Islet precursor cell (in vitro differentiated cells): ENCODE data around the gene DACT2.

ENCODE experiments used
- DNase-seq: peaks from one replicate; pipeline ENCODE4 v3.0.0-alpha.2; 2018

Gene DACT2

DNA sequence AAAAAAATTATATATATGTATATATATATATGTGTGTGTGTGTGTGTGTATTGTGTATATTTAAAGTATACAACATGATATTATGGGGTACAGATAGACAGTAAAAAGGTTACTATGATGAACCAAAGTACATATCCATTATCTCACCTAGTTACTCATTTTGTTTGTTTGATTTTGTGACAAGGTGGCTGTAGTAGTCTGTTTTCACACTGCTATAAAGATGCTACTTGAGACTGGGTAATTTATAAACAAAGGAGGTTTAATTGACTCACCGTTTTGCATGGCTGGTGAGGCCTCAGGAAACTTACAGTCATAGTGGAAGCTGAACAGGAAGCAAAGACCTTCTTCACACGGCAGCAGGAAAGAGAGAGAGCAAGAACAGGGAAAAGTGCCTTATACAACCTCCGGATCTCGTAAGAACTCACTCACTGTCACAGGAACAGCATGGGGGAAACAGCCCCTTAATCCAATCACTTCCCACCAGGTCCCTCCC, 30.2 kb upstream of the DACT2 start:
- DNase-seq: no peak

DNA sequence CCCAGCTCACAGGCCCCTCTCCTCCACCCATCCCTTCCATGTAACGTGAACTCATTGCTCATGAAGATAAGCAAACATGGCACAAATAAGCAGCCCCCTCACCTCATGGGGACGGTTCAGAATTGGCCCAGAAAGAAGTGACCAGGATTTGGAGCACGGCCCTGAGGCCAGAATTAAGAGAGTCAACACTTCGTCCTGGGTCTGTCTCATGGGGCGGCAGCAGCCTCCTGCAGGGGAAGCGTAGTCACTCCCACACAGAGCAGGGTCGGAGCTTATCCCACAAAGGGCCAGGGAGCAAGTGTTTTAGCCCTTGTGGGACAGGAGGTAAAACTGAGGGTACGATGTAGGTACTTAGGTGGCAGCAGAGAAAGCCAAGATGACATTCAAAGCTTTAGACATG, 28.6 kb upstream of the DACT2 start:
- DNase-seq: no peak

DNA sequence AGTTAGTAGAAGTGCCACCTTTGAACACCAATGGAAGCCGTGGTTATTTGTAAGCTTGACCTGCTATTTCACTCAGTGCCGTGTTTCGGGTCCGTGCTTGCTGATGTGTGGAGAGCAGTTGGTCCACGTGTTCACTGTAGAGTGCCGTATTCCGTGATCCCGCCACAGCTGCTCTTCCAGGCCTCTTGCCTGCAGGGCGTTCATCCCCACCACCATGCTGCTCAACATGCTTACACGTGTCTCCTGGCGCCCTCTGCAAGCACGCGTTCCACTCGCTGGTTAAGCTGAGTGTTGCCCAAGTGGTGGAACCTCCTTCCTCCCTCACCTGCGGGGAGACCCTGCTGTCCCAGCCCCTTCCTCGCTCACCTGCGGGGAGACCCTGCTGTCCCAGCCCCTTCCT, 28.0 kb upstream of the DACT2 start:
- DNase-seq: no peak

DNA sequence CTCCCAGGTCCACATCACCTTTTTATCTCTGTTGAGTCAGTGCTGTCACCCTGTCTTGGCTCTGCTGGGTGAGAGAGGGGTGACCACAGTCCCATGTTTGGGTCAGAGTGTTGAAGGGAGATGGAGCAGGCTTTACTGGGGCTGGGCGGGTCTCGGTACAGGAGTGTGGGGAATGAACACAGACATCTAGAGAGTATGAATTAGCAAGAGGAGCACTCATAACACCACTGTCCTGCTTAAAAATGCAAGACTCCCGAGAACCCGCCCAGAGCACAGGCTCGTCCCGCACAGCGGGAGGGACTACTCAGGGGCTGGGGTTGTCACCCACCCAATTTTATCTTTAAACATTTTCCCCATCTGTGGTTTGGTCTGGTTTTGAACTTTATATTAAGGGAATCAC, 27.5 kb upstream of the DACT2 start:
- no peak for DNase-seq

DNA sequence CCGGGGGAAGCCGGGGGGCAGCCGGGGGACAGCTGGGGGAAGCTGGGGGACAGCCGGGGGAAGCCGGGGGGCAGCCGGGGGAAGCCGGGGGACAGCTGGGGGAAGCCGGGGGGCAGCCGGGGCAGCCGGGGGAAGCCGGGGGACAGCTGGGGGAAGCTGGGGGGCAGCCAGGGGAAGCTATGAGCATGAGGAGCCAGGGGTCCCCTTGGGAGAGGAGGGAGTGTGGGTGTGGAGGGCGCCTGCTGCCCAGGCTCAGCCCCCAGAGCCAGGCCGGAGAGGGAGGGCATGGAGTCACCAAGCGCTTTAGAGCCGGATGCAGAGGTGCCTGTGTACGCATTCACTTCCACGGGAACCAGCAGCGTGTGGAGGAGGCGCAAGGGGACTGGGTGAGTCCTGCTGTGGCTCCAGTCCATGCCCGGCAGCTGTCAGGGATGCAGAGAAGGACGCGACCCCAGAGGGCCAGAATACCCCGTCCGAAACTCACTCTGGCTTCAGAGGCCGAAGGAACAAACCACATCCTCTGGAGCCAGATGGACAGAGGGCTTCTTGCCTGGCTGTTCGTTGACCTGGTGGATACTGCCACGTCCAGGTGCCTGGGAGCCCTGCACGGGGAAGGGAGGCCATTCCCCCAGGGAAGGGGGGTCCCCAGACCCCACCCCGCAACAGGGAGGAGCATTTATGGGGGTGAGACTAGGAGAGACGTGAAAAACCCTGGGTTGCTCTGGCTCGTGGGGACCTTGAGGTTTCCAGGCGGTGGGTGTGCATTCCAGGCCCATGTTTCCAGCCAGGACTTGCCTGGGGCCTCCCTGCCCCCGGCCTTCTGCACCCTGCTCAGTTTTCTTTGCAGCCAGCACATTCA, 26.5 kb upstream of the DACT2 start:
- no peak for DNase-seq

DNA sequence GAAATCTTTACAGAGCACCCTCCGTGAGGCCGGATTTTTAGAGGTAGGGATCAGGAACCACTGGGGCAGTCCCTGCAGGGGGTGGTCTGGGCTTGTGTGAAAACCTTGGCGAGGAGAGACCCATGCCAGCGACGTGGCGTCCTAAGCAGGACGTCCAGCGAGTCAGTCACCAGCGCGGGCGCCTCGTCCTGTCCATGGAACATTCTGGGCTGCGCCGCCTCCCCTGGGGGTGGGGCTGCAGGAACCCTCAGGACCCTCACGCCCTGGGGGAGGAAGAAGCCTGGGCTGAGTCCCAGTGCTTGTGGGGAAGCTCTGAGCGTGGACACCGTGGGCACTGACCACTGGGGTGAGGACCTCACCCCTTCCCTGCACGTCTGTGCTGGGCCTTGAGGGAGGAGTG, 25.7 kb upstream of the DACT2 start:
- DNase-seq: no peak

DNA sequence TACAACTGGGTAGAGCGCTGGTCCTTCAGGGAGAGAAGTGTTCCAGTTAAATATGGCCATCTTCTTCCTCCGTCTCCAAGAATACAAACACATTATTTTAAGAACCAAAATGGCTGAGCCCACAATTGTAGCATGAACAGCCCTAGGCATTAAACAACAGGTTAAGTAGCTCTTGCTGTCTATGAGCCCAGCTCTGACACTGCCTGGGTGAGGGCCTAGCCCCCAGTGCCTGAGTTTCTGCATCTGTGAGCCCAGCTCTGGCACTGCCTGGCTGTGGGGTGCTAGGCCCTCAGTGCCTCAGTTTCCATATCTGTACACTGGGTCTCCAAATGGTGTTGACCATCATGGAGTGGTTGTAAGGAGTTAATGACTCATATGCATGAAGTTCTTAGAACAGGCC, 24.8 kb upstream of the DACT2 start:
- no peak for DNase-seq

DNA sequence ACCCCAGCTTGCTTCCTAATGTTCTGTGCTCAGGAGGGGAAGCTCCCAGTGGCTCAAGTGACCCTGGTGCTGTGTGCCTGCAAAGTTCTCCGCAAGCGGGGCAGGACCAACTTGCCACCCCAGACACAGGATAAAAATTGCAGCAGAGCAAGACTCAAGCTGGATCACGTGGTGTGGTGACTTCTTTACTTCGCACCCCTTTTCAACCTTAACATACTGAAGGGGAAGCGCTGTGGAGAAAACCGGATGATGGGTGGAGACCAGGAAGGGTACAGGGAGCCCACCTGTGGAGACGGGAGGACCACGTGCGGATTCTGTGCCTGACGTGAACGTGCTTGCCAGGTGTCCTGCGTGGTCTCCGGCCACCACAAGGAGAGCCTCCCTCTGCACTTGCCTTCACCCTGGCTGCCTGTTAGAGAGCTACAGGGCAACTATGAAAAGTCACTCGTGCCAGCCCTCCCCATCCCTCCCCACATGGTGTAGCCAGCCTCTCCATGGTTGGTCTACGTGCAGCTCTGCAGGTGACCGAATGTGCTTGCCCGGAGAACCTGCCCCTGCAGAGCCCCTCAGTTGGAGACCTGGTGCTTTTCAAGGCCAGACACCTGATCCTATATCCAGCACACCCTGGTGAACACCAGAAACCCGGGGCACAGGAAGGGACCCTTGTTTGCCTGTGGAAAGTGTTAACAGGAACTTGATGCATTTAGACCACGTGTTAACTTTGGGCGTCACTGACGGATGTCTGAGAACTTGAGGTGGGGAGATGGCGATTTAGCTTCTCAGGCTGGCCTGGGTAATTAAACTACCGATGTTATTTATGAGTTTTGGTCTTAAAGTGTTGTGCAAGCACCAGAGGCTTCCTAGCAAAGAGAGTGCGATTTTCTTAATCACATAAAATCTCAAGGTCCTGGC, 23.9 kb upstream of the DACT2 start:
- DNase-seq: no peak

DNA sequence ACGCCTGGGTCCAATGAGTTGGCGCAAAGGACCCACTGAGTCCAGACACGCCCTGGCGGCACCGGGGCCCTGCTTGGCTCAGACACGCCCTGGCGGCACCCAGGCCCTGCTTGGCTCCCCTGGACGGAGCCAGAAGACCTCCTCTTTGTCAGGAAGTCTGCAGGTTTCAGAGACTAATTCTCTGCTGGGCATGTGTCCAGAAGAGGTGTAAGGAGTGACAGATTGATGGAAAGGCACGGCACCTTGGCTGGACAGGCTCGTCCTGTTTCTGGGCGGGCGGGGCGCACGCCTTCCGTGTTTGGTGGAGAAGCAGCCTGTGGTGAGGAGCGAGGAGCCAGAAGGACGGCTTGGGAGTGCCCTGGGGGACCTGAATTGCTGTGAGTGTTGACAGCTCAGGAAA, 23.1 kb upstream of the DACT2 start:
- DNase-seq: no peak

DNA sequence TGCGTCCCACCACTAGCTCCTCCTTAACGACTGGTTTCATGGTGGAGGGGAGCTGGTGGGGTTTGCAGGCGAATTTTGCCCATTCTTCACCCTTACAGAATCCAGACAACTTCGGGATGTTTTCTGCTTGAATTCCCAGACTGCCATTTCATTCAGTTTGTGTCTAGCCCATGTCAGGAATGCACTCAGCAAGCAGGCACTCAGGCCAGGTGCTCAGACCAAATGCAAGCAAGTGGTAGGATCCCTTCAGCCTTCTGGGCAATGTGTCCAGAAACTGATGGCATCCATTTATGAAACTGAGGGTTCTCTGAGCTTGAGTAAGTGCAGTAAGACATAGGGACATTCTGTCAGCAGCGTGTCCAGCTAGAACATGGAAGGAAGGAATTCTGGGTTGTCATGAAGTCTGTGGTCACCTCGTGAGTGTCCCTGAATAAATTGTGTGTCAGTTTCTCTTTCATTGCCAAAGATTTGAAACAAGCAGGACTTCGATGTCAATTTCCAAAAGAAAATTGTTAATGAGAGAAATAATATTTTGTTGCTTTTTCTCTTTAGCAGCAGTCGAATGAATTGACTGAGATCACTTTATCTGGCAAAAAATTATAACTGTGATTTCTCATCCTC, 21.8 kb upstream of the DACT2 start:
- no peak for DNase-seq

DNA sequence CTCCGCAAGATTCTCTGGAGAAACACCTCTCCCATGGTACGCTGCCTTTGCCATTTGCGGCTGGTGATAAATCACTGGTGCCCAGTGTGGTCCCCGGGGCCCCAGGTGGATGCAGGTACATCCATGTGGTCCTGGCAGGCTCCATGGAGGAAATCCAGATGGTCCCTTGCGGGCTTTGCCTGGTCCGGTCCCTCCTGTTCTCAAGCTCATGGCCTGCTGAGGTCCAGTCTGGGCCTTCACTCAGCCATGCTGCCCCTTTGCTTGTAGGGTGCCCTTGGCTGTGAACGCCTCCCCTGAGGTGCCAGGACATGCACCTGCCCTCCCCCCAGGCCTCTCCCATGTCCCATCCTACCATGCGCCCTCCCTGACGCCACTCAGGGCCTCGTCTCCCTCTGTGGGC, 21.2 kb upstream of the DACT2 start:
- DNase-seq: no peak

DNA sequence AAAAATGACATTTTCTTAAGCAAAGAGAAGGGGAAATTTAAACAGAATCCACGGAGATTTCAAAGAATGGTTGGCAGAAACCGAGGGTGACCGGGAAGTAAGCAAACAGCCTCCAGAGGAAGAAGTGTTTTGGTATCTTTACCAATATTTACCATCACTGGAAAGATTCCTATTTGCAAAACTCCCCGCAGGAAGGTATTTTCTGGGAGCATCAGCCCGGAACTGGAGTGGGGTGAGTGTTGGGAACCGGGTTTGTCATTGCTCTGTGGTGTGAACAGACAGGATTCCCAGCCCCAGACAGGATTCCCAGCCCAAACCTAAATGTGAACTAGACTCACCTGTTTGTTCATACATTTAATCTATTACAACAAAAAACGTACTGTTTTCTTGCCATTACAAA, 19.2 kb upstream of the DACT2 start:
- no peak for DNase-seq

DNA sequence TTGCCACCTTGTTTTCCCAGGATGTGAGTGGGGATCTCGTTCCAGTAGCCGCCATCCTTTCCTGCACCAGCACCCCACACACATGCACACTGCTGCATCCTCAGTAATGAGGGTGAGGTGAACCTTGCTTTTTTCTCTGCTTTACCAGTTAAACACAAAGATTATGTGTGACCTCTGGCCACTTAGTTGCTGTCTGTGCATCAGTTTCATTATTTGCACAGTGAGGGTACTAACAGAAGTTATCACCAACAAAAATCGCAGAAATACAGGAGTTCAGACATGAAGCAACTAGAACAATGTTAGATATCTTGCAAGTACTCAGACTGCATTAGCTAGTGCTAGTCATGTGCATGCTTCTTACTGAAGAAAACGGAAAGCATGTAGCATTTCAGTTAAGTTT, 17.4 kb upstream of the DACT2 start:
- no peak for DNase-seq

DNA sequence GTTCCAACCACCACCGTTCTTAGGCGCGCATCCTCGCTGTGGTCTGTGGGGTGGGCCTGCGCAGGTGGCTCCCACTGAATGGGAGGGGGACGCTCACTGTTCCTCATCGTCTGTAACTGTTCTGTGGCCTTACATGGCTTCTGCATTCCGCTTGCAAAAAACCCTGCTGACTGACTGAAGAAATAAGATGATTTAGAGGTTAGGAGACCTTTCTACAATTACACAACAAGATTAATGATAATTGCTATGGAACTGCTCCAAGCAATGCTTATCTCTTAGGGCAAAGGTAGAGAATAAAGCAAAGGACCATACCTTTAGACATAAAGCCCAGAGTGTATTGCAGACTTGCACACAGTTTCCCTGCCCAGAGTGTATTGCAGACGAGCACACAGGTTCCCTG, 14.4 kb upstream of the DACT2 start:
- DNase-seq: no peak

DNA sequence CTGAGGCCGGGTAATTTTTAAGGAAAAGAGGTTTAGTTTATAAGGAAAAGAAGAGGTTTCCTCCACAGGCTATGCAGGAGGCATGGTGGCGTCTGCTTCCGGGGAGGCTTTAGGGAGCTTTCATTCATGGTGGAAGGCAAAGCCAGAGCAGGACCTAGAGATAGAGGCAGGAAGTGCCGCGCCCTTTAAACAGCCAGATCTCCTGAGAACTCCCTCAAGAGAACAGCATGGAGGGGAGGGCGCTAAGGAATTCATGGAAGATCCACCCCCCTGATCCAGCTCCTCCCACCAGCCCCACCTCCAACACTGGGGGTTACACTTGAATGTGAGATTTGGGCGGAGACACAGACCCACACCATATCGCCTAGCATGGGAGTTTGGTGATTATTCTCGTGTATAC, 13.9 kb upstream of the DACT2 start:
- no peak for DNase-seq

DNA sequence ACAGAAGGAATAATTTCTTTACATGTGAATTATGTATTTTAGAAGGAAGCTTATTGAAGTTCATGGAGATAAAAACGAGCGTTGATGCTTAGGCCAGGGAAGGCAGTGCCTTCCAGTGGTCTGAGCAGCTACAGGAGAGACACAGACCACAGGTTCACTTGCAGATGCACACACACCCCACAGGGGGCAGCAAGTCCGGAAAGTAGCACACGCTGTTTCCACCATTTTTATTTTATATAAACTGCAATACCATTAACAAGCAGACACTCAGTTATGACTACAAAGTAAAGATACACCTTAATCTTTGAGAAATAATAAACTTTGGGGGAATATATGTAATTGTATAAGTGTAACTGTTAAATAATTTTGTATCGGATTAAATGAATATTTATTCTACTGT, 13.5 kb upstream of the DACT2 start:
- DNase-seq: no peak

DNA sequence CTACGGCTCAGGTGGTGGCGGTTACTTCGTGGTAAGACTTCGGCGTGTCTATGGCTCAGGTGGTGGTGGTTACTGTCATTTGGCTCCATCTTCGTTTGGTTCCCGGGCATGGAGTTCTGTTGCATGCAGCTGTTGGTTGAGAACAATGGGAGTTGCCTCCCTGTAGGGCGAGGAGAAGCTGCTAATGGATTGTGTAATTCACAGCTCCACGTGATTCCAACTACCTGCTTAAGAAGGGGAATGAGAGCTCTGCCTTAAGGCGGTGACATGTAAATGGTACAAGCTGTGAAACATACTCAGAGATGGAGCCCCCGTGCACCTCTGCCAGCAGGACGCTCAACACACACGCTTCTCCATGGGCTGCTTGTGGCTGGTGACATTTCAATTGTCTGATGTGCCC, 12.4 kb upstream of the DACT2 start:
- no peak for DNase-seq

DNA sequence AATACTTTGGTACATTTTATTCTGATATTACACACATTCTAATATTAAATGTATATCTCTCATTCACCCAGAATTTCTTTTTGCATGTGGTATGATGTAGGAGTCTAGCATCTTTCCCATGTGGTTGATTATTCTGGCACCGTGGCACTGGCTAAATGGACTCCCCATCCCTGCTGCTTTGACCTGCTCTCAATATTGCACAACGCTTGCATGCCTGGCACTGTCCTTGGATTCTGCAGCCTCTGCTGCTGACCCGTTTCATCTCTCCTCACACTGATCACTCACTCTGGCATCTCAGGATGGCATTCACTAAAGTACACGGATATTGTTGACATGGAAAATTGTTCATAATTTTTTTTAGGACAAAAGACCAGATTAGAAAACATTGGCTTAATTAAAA, 11.5 kb upstream of the DACT2 start:
- DNase-seq: no peak

DNA sequence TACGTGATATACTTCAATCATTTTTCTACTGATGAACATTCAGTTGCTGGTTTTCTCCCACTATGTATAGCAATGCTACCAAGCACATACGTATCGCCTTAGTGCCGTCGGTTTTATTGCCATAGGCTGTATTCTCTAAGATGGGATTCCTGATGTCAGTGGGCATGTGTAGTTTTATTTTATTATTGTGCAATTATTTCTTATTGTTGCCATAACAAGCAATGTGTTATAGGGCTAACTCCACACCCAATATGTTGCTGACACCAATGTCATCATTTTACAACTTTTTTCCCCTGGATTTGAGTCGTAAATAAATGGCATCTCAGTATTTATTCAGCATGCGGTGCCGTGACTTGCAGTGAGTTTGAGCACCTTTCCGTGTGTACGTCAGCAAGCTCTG, 10.8 kb upstream of the DACT2 start:
- DNase-seq: no peak

DNA sequence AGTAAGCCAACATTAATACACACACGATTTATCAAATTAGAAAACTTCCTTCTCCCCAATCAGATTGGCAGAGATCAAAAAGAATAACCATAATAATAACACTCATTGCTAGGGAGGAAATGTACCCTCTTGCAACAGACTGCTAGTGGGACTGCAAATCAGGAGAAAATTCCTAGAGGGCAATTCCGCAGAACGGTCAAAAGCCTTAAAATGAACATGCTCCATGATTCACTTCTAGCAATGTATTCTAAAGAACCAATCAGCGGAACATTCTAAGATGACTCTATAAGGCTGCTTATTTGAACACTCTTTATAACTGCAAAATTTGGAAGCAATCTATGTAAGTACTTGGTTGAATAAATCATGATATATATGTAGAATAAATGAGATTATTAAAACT, 8.5 kb upstream of the DACT2 start:
- DNase-seq: no peak

DNA sequence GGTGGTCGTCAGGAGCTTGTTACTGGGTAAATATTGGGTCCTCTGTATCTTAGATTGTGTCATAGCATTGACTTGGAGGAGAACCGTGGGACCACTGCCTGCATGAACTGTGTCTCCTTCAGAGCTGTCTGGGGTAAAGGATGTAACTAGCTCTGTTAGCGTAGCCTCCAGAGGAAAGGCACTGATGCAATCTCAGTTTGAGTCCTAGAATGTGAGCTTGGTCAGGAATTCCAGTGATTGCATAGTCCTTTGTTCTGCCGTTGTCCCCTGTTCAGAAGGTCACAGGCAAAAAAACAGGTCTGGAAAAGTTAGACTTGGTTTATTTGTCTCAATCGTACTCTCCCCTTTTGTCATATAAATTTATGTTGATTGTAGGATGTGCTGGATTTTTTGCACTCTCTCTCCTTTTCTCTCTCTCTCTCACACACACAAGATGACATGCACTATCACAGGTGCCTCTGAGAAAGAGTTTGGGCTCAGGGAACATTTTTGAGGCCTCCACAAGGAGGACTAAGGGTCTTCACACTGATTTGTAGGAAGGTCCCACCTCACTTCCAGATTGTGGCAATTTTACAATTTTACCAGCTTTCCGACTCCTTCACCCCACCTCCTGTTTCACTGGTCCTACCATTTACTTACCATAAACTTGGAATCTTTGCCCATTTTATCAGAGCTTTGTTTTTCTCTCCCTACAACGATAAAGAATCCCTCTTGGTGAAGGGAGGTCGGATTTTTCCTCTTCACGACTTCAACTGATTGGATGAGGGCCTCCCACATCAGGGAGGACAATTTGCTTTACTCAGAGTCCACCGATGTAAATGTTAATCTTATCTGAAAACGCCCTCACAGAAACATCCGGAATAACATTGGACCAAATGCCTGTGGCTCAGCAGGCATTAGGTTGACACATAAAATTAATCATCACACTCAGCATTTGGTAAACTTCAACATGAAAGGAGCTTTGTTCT, 7.0 kb upstream of the DACT2 start:
- peak; percentile 76 for DNase-seq

DNA sequence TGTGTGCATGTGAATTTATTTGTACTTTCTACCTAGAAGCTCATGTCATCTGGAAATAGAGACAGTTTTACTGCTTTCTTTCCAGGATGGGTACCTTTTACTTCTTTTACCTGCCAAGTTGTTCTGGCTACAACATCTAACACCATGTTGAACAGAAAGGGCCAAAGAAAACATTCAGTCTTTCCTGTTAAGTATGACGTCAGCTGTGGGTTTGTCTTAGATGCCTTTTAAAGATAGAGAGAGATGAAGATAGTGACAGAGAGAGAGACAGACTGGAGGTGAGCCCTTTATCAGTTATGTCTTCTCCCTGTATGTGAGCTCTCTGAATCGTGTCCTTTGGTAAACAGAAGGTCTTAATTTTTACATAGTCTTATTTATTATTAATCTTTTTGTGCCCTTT, 3.4 kb upstream of the DACT2 start:
- no peak for DNase-seq
